ENCODE results near the gene C2orf74.
"Not testable (repeated sequence)": the region's sequence is repeated elsewhere in the genome, so short reads cannot be mapped to it uniquely, and the experiment has no call there.

The C2orf74 gene

GRCh38 chr2:61175036-61175435, 13.0 kb downstream of the C2orf74 start:
- no peak for DNase-seq

- peak; percentile 94 for DNase-seq
Measured at GRCh38 chr2:61176755-61177726, 15.1 kb downstream of the C2orf74 start.

GRCh38 chr2:61177727-61178549, 15.9 kb downstream of the C2orf74 start:
- DNase-seq = no peak

GRCh38 chr2:61178603-61179545, 16.9 kb downstream of the C2orf74 start:
- DNase-seq = no peak

- no peak for DNase-seq
Measured at GRCh38 chr2:61179701-61180639, 18.0 kb downstream of the C2orf74 start.

- DNase-seq = no peak
Measured at GRCh38 chr2:61180686-61181085, 18.7 kb downstream of the C2orf74 start.

GRCh38 chr2:61181382-61182058, 19.5 kb downstream of the C2orf74 start:
- DNase-seq = no peak

- no peak for DNase-seq
Measured at GRCh38 chr2:61182059-61182383, 20.0 kb downstream of the C2orf74 start.

- DNase-seq = no peak
Measured at GRCh38 chr2:61183795-61184194, 21.8 kb downstream of the C2orf74 start.

GRCh38 chr2:61184263-61184662, 22.3 kb downstream of the C2orf74 start:
- DNase-seq = no peak

- no peak for DNase-seq
Measured at GRCh38 chr2:61185231-61185728, 23.3 kb downstream of the C2orf74 start.

GRCh38 chr2:61187085-61187484, 25.1 kb downstream of the C2orf74 start:
- no peak for DNase-seq

- DNase-seq = no peak
Measured at GRCh38 chr2:61193670-61194561, 31.9 kb downstream of the C2orf74 start.

- DNase-seq = not testable (repeated sequence)
Measured at GRCh38 chr2:61194646-61195045, 32.7 kb downstream of the C2orf74 start.

GRCh38 chr2:61196671-61197070, 34.7 kb downstream of the C2orf74 start:
- DNase-seq = no peak

GRCh38 chr2:61205132-61205531, 43.1 kb downstream of the C2orf74 start:
- no peak for DNase-seq

- DNase-seq = no peak
Measured at GRCh38 chr2:61210332-61210981, 48.5 kb downstream of the C2orf74 start.

GRCh38 chr2:61214171-61214570, 52.2 kb downstream of the C2orf74 start:
- no peak for DNase-seq

All from NCI-H2171 (cell line).